ENCODE results near the gene BTBD9. TPM values are rescaled to one million over a fixed set of nuclear protein-coding genes. Genes with fewer than 3 reads are reported as not detected.

BTBD9 gene
- total RNA-seq, 1 experiment from 2014 or later = 19.4 TPM

GRCh38 chr6:38617856-38618255 lies 21.9 kb downstream of the BTBD9 start:
- Mint-ChIP-seq H3K4me1 (ENCODE audit: low read depth, unreplicated experiment) (no peaks in the 10 kb centered on the region), H3K27ac (ENCODE audit: unreplicated experiment) (no peak overlapping the region), H3K9me3 (ENCODE audit: low read depth, unreplicated experiment) (peaks cover 2% of the 10 kb centered on the region), H3K36me3 (ENCODE audit: insufficient read depth, unreplicated experiment) (no peaks in the 10 kb centered on the region), H3K27me3 (ENCODE audit: unreplicated experiment) (no peaks in the 10 kb centered on the region), H3K4me3 (ENCODE audit: low read depth, unreplicated experiment) (no peak overlapping the region)
- no peak for TF ChIP-seq CTCF (IDR thresholded peaks at IDR 0.05; ENCODE audit: unreplicated experiment)
- intact Hi-C loops (cut with micrococcal nuclease; ENCODE audit: unreplicated experiment) = no loop called here
- CTCF ChIA-PET = no interaction called here
- no TSS peak for BruUV-seq (replicated peaks)
- DNase-seq = no peak

- H3K9me3 Mint-ChIP-seq (ENCODE audit: low read depth, unreplicated experiment) = peaks cover 1% of the 10 kb centered on the region
- BruUV-seq (replicated peaks) = no TSS peak
- no peak overlapping the region for H3K4me3 Mint-ChIP-seq (ENCODE audit: low read depth, unreplicated experiment)
- intact Hi-C loops (cut with micrococcal nuclease; ENCODE audit: unreplicated experiment) = no loop called here
- H3K27ac Mint-ChIP-seq (ENCODE audit: unreplicated experiment) = no peak overlapping the region
- DNase-seq = no peak
- TF ChIP-seq CTCF (IDR thresholded peaks at IDR 0.05; ENCODE audit: unreplicated experiment) = no peak
- CTCF ChIA-PET = interaction anchor here (0.9 kb wide), 1 partner anchor 27 kb away, joined by 3 read pairs; no protein-coding TSS in a partner anchor
- no peaks in the 10 kb centered on the region for H3K4me1 Mint-ChIP-seq (ENCODE audit: low read depth, unreplicated experiment)
- H3K27me3 Mint-ChIP-seq (ENCODE audit: unreplicated experiment) = no peaks in the 10 kb centered on the region
- no peaks in the 10 kb centered on the region for H3K36me3 Mint-ChIP-seq (ENCODE audit: insufficient read depth, unreplicated experiment)
These were observed 27.4 kb downstream of the BTBD9 start for GRCh38 chr6:38612143-38612965.

- Mint-ChIP-seq H3K27me3 (ENCODE audit: unreplicated experiment) (no peaks in the 10 kb centered on the region), H3K27ac (ENCODE audit: unreplicated experiment) (no peak overlapping the region), H3K4me1 (ENCODE audit: low read depth, unreplicated experiment) (no peaks in the 10 kb centered on the region), H3K36me3 (ENCODE audit: insufficient read depth, unreplicated experiment) (no peaks in the 10 kb centered on the region), H3K4me3 (ENCODE audit: low read depth, unreplicated experiment) (no peak overlapping the region), H3K9me3 (ENCODE audit: low read depth, unreplicated experiment) (no peaks in the 10 kb centered on the region)
- intact Hi-C loops (cut with micrococcal nuclease; ENCODE audit: unreplicated experiment) = no loop called here
- no peak for TF ChIP-seq CTCF (IDR thresholded peaks at IDR 0.05; ENCODE audit: unreplicated experiment)
- DNase-seq = no peak
- no TSS peak for BruUV-seq (replicated peaks)
- CTCF ChIA-PET = interaction anchor here (0.6 kb wide), 1 partner anchor 319 kb away, joined by 6 read pairs; no protein-coding TSS in a partner anchor
These were observed 29.6 kb downstream of the BTBD9 start for GRCh38 chr6:38610050-38610625.

GRCh38 chr6:38604700-38605099 lies 35.0 kb downstream of the BTBD9 start:
- no peaks in the 10 kb centered on the region for H3K36me3 Mint-ChIP-seq (ENCODE audit: insufficient read depth, unreplicated experiment)
- intact Hi-C loops (cut with micrococcal nuclease; ENCODE audit: unreplicated experiment) = loop anchor here (10.0 kb wide), 1 partner anchor 70 kb away; no protein-coding TSS in a partner anchor
- no peak for TF ChIP-seq CTCF (IDR thresholded peaks at IDR 0.05; ENCODE audit: unreplicated experiment)

More at GRCh38 chr6:38604700-38605099, 35.0 kb downstream of the BTBD9 start:
- Mint-ChIP-seq H3K4me1 (ENCODE audit: low read depth, unreplicated experiment) (no peaks in the 10 kb centered on the region), H3K27ac (ENCODE audit: unreplicated experiment) (no peak overlapping the region), H3K4me3 (ENCODE audit: low read depth, unreplicated experiment) (no peak overlapping the region), H3K27me3 (ENCODE audit: unreplicated experiment) (no peaks in the 10 kb centered on the region), H3K9me3 (ENCODE audit: low read depth, unreplicated experiment) (no peaks in the 10 kb centered on the region)
- BruUV-seq (replicated peaks) = no TSS peak
- no peak for DNase-seq
- CTCF ChIA-PET = no interaction called here

Data from Calu3 (cell line).